DND-41 (cell line): ENCODE results near the gene SLC25A19.

Source experiments
- CTCF ChIP-seq: IDR thresholded peaks from 2 replicates; pipeline ENCODE4 v1.5.1; 2012; ENCODE audit warnings: borderline replicate concordance, low read length, moderate library complexity, mild to moderate bottlenecking; ENCODE audit not compliant: poor library complexity, severe bottlenecking; ENCODE audit errors: extremely low read depth
- EZH2 ChIP-seq: IDR thresholded peaks from 3 replicates; pipeline ENCODE4 v1.6.1; 2012; ENCODE audit warnings: borderline replicate concordance, low read depth, mild to moderate bottlenecking, moderate library complexity, low read length, inconsistent platforms; ENCODE audit not compliant: severe bottlenecking

- TF ChIP-seq CTCF, result no peak
- TF ChIP-seq EZH2, result no peak
Observed at GRCh38 chr17:75244133-75244866, 44.9 kb downstream of the SLC25A19 start.
